HCEC 1CT (cell line): ENCODE results near the gene CDH23.

ENCODE experiments used
- DNase-seq: peaks from one replicate; pipeline ENCODE4 v3.0.0-alpha.2; 2017

The CDH23 gene

DNA sequence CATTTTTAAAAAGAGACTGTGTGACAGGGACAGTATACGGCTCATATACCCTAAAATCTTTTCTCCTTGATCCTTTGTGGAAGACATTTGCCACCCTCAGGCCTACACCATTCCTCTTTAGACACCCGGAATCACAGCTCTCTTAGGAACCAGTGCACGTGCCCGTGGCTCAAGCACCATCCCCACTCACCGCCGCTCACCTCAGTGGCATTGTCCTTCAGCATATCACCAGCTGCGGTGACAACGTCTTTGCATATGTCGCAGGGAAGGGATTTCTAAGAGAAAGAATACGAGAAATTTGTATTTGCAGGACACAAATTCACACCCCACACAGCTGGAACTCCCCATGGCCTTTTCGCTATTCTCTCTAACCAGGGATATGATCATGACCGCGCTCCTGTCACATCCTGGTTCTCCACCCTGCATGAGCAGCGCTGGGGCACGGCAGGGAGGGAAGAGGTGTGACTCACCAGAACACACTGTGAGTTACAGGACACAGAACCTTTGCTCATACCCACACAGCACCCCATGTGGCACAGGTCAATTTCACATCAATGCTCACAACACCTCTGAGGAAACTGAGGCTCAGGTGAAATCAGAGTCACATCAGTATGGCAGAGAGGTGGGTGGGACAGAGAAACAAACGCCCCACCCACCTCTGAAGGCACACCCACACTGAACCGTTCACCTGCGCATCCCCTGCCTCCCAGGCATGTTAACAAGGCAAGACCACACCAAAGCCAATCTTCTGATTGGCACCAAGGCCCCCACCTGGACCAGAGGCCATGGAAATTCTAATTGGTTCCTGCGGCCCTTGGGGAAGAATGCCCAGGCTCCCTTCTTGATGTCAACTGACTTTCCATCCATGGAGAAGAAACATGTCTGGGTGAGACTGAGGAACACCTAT is 435.2 kb downstream of the CDH23 start:
- DNase-seq = peak; percentile 61

DNA sequence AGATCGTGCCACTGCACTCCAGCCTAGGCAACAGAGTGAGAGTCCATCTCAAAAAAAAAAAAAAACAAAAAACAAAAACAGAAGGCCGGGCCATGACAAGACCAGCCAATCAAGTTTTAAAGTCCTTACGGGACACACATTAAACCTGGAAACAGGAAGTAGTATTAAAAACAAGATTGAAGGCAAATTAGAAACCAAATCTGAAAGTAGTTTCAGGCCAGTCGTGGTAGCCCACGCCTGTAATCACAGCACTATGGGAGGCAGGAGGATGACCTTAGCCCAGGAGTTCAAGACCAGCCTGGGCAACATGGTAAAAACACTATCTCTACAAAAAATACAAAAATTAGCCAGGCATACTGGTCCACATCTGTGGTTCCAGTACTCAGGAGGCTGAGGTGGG is 436.2 kb downstream of the CDH23 start:
- DNase-seq = no peak

GRCh38 chr10:71833451-71834342 is 437.0 kb downstream of the CDH23 start:
- DNase-seq = no peak

DNA sequence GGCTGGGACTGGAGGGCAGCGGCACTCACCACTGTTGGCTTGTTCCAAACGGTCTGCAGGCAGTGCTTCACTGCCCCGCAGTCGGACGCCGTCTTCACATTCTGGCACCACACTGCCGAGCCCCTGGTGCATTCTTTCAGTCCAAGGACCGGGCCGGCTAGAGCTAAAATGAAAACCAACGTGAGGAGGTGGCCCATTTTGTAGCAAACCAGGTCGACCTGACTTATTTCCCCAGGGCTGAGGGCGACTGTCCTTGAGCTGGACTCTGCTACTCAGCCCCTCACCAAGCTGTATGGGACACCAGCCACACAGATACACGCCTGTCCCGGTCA is 437.6 kb downstream of the CDH23 start:
- DNase-seq = no peak

DNA sequence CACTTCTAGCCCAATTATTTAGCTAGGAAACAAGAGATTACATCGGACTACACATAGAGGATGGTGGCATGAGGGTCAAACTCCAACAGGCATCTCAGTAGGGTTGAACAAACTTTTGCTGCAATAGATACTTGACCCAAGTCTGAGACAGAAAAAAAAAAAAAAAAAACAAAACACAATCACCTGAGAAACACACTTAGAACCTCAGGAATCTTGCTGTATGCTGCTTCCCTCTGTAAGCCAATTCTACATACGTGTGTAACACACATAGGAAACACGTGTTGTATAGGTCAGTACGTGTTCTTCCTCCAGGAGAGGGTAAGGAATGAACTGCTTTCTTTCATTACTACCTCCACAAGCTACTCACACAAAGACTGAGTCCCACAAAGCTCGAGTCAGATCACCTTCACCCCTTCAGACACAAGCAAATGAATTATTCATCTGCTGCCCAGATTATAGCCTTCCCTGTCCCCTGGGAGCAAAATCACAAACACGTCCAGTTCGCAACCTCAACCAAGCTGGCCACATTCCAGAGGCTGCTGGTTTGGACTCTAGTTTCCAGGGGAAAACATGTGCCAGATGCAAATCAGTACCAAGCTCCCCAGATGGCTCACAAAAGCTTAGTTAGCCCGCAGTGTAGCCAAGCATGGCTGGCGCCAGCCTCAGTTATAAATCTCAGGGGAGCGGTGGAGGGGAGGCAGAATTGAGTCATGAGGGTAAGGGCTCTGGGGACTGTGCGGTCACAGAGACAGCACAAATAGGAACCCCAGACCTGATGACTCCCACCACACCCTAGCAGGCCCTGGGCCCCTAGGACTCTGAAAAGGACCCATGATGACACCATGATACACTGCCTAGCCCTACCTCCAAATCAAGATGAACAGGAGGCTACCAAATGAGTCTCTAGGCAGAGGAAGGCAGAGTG is 439.2 kb downstream of the CDH23 start:
- DNase-seq = peak; percentile 9

GRCh38 chr10:71836596-71836974 is 439.9 kb downstream of the CDH23 start:
- DNase-seq = no peak

GRCh38 chr10:71837098-71837827 is 440.5 kb downstream of the CDH23 start:
- no peak for DNase-seq

DNA sequence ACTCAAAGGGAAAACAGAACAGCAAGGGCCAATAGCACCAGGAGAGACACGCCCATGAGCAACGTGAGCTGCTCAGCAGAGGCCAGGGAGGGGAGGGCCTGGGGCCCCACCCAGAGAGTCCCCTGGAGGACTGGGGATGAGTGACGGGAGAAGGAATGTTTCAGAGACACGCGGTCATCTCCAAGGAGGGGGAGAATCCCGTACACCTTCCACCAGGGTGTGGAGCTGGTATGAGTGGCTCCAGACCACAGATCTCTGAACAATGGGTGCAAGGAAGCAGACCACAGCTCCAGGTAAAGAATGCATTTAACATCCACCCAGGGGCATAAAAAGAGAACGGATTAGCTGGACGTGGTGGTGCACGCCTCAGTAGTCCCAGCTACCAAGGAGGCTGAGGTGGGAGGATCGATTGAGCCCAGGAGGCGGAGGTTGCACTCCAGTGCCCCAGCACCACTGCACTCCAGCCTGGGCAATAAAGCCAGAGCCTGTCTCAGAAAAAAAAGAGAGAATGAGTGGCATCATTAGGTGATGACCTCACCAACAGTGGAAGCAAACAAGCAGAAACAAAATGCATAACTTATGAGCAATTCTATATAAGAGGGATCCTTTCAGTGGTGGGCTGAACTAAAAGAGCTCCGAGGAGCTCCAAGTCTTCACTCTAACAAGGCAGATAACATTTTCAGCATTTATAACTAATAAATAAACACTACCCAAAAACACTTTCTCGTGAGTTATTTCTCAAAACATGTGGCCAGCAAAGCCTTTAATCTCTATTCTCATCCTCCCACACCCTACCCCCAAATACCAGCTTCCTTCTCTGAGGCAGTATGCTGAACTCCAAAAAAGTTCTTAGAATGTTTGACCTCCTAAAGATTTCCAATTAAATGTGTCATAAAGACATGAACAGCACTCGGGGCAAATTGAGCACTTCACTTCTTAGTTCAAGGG is 441.8 kb downstream of the CDH23 start:
- DNase-seq = peak; percentile 61

DNA sequence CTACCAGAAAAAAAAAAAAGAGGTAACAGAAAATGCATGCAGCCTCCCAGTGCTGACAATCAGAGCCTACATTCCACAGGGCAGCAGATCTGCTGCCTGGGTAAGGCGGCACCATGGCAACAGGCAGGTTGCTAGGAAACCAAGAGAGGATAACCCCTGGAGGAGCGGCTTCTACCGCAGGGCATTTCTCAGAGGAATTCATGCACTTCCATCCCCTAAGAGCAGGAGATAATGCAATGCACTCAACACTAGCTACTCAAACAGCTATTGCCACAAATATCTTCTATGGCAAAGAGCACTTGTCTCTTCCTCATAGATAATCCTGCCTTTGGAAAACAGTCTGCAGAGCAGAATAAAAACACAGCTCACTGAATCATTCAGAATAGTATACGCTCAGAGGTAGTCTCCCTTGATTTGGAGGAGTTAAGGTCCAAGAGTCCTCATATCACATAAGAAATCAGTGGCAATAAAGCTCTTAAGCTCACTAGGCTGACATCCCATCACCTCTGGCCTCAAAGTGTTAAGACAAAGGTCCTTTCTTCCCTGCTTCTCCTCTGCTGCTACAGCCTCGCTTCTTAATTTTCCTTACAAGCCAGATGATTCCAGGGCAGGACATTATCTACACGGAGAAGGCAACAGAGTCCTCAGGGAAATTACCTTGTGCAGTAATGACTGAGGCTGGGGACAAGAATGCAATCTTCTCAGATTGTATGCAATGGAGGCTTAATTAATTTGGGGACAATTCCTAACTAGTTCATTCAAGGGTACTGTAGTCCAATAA is 443.6 kb downstream of the CDH23 start:
- peak; percentile 52 for DNase-seq

GRCh38 chr10:71840958-71841335 is 444.2 kb downstream of the CDH23 start:
- no peak for DNase-seq

- DNase-seq = no peak
Observed at GRCh38 chr10:71842422-71842821, 445.7 kb downstream of the CDH23 start.

DNA sequence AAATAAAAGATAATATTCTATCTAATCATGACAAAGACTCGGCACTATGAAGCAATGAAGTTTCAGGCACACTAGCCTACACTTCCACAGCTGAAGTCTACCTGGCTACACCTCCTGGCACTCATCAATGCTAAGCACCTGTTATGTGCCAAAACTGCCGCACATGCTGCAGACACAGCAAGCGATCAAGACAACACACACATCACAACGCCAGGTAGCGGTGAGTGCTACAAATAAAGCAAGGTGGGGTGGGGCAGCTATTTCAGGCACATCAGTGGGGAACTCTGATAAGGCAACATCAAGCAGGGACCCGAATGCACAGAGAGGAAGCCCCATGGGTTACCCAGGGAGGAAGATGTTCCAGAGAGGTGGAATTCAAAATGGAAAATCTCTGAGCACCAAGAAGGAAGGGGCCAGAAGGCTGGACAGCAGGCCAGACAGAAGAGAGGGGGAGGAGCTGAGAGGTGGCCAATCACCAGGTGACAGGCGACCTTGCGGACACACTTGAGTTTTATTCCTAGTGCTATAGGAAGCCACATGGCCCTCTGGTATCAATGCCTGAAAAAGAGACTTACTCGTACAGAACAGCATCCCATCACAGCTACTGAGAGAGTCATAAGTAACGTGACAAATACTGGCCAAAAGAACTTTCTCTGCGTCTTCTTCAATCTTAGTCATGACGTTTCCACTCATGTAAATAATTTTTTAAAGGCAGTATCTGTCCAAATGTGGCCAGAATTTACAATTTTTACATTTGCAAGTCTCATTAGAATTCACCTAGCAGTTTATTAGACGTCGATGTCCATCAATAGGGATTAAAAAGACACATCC is 446.4 kb downstream of the CDH23 start:
- no peak for DNase-seq

DNA sequence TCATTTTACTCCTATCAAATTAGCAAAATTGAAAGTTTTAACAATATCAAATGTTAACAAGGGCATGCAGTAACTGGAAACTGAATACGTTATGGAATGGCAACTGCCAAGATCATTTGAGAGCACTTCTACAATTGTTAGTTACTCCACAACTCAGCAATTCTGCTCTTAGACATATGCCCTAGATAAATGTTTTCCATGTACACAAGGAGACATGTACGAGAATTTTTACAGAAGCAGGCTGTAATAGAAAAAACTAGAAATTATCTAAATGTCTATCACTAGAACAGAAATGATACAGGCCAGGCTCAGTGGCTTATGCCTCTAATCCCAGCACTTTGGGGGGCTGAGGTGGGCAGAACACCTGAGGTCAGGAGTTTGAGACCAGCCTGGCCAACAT is 447.4 kb downstream of the CDH23 start:
- DNase-seq = no peak

- no peak for DNase-seq
Observed at GRCh38 chr10:71844695-71845094, 448.0 kb downstream of the CDH23 start.

GRCh38 chr10:71845410-71846405 is 449.0 kb downstream of the CDH23 start:
- DNase-seq = peak; percentile 25

GRCh38 chr10:71846816-71847215 is 450.1 kb downstream of the CDH23 start:
- DNase-seq = no peak

DNA sequence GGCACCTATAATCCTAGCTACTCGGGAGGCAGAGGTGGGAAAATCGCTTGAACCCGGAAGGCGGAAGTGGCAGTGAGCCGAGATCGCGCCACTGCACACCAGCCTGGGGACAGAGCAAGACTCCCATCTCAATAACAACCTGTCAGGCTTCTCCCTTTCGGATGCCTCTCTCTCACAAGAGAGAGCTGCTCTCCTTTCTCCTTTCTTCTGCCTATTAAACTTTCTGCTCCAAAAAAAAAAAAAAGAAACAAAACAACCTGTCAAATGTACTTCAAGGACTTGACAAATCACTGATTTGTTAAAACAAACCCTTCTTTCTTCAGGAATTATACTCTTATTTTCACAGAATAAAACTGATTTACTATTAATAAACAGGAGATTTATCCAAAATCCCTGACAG is 450.7 kb downstream of the CDH23 start:
- DNase-seq = no peak
